HG02943 (cell line): ENCODE results near the gene CRYGD.
"Not testable (repeated sequence)": the region's sequence is repeated elsewhere in the genome, so short reads cannot be mapped to it uniquely, and the experiment has no call there.

ENCODE experiments used
- ATAC-seq: cut with Tn5 transposase; IDR thresholded peaks from one replicate; pipeline ENCODE4 v1.9.1; 2021; ENCODE audit warnings: mild to moderate bottlenecking, low read depth, moderate library complexity; ENCODE audit not compliant: unreplicated experiment

CRYGD gene

DNA sequence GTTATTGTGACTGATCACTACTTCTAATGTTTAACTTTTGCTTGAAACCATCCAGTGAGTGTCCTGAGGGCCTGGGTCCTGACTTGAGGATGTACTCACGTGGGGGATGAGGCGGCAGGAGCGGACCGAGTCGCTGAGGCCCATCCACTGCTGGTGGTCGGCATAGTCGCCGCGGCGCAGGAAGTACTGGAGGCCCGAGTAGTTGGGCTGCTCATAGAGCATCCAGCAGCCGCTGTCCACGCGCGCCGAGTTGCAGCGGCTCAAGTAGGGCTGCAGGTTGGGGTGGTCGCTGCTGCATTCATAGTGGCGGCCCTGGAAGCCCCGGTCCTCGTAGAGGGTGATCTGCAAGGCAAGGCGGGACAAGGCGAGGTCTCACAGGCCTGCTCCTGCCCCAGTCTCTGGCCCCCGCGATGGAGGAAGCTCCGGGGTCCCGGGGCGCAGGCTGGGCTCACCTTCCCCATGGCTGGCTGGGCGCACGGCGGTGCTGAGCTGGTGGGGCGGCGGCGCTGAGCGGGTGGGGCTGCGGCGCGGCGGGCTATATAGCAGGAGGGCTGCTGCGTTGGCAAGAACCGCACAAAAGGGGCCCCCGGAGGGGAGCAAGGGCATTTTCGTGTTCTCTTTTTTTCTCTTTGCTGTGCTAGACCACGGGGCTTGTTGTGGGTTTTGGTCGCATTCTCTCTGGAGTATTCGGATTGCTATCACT, at the start of gene CRYGD:
Gene CRYGD, minus strand, starts transcription at position 512 of the 703 bp plus-strand sequence. Its CDS starts 51 bp downstream, at position 461.
- not testable (repeated sequence) for ATAC-seq

DNA sequence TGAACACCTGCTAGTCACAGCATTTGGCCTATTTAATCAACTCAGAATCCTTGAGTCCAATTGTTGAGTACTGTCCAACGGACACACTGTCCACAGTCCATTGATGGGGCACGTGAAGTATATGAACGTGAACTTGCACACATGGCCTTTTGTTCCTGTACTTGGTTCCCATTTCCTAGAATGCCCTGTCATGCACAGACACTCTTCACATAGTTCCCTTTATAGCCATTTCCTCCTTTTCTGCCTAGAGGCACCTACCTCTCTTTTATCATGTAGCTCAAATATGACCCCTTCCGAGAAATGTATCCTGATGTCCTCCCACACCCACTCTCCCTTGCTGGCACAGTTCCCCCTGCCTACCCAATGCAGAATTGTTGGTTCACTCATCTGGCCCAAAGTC, 47.8 kb upstream of the CRYGD start:
- ATAC-seq = no peak

DNA sequence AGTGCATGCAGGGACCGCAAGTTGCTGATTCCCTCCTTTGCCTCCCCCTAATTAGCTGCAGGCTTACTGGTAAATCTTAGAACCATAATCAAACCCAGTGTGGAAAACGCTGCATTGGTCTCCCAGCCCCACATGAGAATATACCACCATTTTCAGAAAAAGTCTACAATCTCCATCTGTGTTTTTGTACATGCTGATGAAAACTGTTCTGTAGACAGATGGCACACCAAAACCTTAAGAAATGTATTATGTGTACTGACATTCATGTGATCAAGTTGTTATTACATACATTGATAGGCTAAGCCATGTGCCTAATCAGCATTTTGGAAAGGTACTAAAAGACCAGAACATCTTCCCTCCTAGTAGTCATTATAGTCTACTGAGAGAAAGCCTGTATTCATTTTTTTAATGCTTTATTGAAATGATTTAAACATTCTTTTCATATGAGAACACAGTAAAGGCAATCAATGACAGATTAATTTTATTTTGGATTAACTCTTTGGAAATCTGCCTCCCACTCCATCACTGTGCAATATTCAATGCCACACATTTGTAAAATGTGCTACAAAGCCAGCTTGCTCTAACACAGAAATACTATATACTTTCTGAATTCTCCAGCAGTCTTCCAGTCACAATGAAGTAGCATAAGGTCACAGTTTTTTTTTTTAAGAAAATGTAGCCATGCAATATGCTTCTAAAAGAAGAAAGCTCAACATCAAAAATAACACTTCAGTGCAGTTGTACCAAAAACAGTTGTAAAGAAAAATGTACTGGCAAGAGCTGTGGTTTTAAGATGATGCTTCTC, 40.8 kb upstream of the CRYGD start:
- ATAC-seq = no peak

DNA sequence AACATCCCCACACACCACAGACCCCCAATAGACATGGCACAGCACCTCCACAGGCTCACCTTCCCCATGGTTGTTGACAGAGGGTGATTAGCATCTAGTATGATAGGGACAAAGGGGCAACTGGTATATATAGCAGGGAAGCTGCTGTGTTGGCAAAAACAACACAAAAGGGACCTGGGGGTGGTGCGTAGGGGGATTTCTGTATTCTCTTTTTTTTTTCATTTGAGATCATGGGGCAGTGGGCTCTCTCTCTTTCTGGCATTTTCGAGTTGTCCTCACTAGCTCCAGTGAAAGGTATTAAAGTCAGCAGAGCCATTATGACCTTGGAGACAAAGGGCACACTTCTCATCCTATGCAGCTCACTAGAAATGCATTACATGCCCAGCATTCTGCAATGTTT, 39.2 kb upstream of the CRYGD start, which contains the start of gene CRYGA:
Gene CRYGA, minus strand, starts transcription at position 101 of the 400 bp plus-strand sequence. Its CDS starts 33 bp downstream, at position 68.
- ATAC-seq = no peak

DNA sequence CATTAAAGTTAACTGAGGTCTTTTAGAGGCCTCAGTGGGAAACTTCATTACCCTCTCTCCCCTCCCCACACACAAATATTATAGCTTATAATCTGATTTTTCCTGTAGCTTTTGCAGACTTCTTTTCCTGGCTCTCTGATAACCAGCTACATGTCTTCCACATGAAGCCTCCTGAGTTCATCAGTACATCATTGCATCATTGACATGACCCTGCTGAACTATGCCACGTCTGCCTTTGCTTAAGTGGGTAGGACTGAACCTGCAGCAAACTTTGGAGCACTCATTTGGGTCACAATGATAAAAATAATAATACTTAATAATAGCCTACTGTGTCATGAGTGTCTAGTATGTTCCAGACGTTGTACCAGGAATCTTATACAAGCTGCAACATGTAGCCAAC, 32.1 kb upstream of the CRYGD start:
- ATAC-seq = no peak

DNA sequence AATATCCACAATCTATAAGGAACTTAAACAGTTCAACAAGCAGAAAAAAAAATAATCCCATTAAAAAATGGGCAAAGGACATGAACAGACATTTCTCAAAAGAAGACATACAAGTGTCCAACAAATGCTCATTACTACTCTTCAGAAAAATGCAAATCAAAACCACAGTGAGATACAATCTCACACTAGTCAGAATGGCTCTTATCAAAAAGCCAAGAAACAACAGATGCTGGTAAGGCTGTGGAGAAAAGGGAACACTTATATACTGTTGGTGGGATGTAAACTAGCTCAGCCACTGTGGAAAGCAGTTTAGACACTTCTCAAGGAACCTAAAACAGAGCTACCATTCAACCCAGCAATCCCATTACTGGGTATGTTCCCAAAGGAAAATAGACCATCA, 28.8 kb upstream of the CRYGD start:
- no peak for ATAC-seq

DNA sequence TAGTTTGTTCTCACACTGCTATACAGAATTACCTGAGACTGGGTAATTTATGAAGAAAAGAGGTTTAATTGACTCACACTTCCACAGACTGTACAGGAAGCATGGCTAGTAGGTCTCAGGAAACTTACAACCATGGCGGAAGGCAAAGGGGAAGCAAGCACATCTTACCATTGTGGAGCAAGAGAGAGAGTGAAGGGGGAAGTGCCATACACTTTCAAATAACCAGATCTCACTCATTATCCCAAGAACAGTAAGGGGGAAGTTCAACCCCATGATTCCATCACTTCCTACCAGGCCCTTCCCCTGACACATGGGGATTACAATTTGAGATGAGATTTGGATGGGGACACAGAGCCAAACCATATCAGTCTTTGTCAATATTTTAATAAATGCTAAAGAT, 26.6 kb upstream of the CRYGD start:
- no peak for ATAC-seq

DNA sequence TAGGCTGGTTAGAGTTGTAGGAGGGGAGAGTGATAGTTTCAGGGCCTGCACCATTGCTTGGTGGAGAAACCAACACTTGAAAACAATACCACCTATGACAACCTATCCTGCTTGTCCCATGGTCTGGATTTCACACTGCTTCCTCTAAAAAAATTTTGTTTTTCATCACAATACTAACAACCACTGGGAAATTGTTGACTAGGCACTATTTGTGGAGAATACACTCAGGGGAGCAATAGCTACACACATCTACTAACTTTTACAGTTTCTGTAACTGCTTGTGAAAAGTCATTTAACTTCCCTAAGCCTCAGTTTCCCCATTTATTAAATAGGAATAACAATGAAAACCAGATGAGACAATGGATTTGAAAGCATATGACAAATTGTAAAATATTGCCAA, 25.8 kb upstream of the CRYGD start:
- ATAC-seq = no peak

DNA sequence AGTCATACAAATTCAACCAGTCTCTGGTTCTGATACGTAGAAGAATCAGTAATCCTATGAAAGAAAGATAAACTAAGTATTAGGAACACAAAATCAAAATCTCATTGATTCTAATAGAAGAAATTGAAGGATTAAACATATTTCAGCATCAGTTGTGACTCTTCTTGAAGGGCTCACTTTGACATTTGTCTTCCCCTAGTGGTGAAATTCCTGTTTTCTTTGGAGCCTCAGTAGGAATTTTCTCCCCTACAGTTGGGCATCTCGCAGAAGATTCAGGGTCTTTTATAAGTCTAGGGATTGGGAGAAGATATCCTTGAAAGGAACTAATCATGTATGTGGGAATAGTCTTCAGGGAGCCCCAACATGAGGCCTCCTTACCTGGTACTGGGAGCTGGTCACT, 24.5 kb upstream of the CRYGD start:
- ATAC-seq = no peak

DNA sequence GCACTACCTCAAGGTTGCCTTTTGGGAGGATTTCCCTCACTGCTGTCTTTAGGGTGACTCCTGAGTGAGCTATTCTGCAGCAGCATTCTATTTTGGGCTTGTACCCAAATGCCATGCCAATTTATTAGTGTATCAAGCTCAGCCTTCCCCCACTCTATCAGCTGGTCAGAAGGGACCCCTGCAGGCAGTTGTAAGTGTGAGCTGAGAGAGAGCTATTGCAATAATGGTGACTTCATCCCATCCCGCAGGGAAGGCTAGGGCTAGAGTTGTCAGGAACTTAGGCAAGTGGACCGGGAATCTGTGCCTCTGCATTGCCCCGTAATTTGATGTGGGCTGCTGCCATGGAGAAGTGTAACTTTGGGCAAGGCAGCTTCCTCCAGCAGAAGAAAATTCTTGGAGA, 23.4 kb upstream of the CRYGD start:
- ATAC-seq = no peak

DNA sequence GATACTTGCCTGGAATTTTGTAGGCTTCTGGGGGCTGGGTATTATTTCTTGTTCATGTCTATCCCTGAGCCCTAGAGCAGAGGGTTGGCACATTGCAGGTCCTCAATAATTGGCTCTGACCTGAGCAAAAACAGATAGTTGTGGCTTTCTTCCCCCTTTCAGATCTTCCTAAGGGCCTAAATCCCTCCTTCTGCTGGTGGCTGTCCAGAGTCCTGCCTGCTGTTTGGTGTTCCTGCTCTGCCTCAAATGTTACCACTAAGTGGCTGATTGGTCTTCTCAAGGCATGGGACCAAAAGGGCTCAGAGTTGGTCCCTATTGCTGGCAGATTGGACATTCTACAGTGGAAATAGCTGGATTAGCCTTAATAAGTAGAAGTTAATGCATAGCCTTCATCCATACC, 22.7 kb upstream of the CRYGD start:
- ATAC-seq = no peak

DNA sequence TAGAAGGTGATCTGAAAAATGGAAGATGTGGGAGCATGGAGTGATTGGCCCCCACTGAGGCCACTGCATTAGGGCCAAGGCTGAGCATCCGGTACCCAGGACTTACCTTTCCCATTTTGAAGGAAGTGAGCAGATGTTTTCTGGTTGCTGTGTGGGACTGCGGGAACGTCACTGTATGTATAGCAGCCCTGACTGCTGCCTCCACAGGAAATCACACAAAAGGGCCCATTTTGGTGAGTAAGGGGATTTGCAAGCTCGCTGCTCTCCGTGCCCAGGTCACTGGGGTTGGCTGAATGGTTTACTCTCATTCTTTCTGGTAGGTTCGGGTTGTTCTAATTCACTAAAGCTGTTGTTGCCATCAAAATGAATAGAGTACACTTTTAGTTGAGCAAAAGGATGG, 21.7 kb upstream of the CRYGD start, which contains the start of gene CRYGB:
Gene CRYGB, minus strand, starts transcription at position 153 of the 400 bp plus-strand sequence. Its CDS starts 38 bp downstream, at position 115.
- no peak for ATAC-seq

DNA sequence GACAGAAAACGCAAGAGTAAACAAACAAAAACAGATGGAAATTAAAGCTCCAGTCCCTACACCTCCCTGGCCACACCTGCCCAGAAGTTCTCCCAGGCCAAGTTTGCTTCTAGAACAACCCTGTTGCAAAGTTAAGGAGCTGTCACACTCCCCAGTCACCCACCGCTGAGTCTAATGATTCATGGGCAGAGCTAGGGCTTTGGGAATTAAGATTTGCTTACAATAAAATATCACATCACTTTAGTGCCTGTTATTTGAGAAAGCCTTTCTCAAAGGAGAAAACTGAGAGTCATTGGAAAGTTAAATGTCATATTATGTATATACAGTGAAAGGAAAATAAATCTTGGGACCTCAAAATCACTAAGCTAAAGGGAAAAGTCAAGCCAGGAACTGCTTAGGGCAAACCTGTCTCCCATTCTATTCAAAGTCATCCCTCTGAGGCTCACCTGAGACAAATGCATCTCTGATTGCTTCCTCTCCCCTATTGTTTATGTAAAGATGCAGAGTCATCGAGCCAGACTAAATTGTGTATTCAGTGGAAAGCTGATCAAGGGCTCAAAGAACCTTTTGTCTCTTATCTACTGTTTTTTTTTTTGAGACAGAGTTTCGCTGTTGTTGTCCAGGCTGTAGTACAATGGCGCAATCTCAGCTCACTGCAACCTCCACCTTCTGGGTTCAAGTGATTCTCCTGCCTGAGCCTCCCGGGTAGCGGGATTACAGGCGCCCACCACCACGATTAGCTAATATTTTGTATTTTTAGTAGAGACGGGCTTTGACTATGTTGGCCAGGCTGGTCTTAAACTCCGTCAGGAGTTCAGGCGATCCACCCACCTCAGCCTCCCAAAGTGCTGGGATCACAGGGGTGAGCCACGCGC, 18.8 kb upstream of the CRYGD start:
- ATAC-seq = no peak

DNA sequence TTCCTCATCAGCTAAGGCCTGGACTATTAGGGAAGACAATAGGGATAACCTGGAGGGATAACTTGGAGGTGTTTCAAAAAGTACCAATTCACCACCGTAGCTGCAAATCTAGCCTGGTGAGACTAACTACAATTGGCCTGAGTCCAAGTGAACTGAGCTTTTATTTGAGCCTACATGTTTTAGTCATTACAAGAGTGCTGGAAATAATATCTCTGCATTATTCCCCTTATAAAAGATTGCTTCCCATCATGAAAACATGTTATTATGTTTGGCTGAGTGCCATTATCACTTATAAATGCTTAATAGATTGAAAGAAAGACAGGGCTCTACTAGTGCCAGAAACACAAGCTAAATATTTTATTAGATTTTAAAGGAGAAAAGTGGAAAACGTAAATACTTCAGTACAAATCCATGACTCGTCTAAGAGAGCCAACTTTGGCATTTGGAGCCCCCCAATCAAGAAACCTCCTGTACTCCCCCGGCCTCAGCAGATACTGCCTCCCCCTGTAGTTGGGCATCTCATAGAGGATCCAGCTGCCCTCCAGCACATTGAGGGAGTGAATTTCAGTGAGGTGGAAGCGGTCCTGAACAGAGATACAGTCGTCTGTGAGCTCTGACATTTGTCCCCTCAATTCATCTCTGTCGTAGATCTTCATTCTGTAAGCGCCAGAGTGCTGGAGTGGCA, 18.1 kb upstream of the CRYGD start:
- ATAC-seq = no peak

DNA sequence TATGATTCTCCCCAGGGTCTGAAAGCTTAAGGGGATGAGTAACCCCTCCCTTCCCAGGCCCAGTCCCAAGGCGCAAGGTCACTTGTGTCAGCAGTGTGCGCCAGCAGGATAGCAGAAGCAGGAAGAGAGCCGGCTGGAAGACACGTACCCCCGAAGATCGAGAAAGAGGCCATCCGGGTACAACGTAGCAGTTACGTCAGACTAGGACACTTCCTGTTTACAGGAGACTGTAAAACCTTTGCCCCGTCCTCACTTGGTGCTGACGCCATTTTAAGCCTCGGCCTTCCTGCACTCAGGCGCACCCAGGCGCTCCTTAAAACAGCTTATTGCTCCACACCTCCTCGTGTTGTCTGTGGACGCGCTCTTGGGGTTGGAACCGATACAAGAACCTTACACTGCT, 15.1 kb upstream of the CRYGD start:
- ATAC-seq = no peak

DNA sequence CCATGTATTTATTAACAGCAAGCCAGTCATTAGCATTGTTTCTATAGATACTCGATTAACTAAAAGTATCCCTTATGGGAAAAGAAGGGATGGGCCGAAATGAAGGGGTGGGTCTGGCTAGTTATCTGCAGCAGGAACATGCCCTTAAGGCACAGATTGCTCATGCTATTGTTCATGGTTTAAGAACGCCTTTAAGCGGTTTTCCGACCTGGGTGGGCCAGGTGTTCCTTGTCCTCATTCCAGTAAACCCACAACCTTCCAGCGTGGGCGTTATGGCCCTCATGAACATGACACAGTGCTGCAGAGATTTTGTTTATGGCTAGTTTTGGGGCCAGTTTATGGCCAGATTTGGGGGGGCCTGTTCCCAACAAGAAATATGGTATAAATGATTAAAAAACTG, 14.0 kb upstream of the CRYGD start:
- not testable (repeated sequence) for ATAC-seq

DNA sequence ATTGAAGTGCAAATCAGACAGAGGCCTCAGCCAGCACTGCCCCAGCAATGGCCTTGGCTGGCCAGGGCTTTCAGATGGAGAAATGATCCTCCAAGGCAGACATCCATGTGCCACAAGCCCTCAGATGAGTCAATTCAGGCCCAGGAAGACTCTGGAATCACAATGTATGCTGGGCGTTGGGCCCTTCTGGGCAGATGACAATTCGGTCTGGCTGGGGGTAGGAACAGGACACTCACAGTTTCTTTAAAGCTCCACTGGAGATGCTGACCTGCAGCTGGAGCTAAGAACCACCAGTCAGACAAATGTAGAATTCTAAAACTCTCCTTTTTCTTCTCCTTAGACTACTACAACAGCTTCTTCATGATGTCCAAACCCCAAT, 12.4 kb upstream of the CRYGD start:
- ATAC-seq = no peak

DNA sequence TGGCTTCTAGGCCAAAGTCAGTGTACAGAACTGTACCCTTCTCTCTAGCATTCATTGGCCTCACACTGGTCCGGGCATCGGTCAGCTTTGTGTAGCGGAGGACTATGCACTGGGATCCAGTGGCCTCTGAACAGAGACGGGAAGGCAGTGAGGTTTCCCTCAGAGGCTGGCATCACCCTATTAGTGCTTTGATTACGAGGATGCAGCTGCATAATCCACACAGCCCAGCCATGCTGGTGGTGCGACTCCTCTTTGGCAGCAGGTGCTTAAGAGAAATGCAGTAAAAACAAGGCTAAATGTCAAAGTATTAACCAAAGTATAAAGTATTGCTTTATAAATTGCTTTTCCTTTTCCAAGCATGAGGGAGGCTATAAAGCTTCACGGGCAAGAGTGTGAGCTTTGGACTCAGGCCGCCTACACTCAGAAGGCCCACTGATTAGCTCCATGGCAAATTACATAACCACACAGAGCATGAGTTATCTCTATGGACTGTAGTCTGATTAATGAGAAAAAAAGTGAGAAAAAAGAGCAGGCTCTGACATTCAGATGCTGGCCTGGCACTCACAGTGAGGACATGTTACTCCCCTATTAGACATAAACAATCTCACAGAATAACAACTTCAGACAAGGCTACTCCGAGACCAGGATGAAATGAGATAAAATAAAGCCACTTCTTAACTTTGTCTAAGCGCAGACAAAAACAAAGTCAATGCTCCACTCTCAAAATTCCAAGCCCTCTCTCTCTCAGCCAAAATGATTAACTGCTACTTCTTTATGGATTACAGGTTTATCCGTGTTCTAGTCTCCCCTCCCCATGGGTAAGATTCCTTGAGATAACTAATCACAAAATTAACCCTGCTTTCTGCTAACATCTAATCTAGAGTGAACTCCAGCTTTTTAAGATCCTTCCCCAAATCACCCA, 11.7 kb upstream of the CRYGD start:
- ATAC-seq = no peak

DNA sequence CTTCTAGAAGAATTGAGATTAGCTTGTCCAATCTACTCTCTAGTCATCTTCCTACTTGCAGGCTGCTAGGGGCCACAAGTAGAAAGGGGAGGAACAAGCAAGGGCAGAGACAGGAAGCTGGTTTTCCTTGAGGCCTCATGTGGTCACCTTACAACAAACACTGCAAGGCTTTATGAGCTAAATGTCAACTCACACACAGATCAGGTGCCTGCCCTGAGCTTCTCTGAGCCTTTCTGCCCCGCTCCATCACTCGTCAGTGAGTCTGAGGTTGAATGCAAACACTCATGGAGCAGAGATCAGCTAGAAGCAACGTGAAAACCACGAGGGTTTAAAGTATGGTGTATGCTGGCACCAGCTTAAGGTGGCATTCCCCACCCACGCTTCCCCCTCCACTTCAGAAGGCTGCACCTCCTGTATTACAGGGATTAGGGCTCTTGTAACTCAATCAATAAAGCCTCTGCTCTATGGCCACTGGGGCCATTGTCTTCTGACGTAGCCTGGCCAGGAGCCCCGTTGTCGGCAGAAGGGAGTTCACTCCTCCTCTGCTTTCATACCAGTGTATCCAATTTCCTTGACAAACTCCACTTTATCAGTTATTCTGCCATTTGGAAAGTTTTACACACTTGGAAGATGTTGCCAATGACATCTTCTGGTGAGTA, 10.7 kb upstream of the CRYGD start:
- no peak for ATAC-seq
